Spleen (tissue), 11 donors: ENCODE results near the gene APOL2. TPM values are rescaled to one million over a fixed set of nuclear protein-coding genes. Genes with fewer than 3 reads are reported as not detected.
A peak's percentile ranks its signal among the peaks of the same experiment; 100 is the strongest.
"Not testable (repeated sequence)": the region's sequence is repeated elsewhere in the genome, so short reads cannot be mapped to it uniquely, and the experiment has no call there.

ENCODE experiments used
- DNase-seq: peaks from one replicate; pipeline ENCODE4 v3.0.0-alpha.2; 2020
- H3K27ac ChIP-seq, 8 donors: fragments of 200-600 bp; sonication (generic) in 7 of 8; 1 replicate in 4 of 8; 2 replicates in 4 of 8; pipeline versions ENCODE4 v1.5.0 to v1.8.0; 2016 to 2021; ENCODE audit warnings: inconsistent platforms in 4 of 8, mild to moderate bottlenecking in 4 of 8, moderate library complexity in 1 of 8
- H3K27me3 ChIP-seq, 7 donors: fragments of 200-600 bp; sonication (generic) in 6 of 7; replicated peaks in 1 of 7; 1 replicate in 4 of 7; 2 replicates in 3 of 7; pipeline versions ENCODE4 v1.5.0 to v1.8.0; 2016 to 2021; ENCODE audit warnings: inconsistent platforms in 3 of 7, mild to moderate bottlenecking in 1 of 7
- H3K36me3 ChIP-seq, 6 donors: fragments of 200-600 bp; sonication (generic) in 5 of 6; 1 replicate in 4 of 6; 2 replicates in 2 of 6; pipeline versions ENCODE4 v1.5.0 to v1.8.0; 2016 to 2021; ENCODE audit warnings: inconsistent platforms in 2 of 6
- H3K4me1 ChIP-seq, 6 donors: fragments of 200-600 bp; sonication (generic) in 5 of 6; 1 replicate in 3 of 6; 2 replicates in 3 of 6; pipeline versions ENCODE4 v1.5.0 to v1.8.0; 2016 to 2021; ENCODE audit warnings: inconsistent platforms in 3 of 6
- H3K4me3 ChIP-seq, 8 donors: fragments of 200-600 bp; sonication (generic) in 7 of 8; 1 replicate in 4 of 8; 2 replicates in 4 of 8; pipeline versions ENCODE4 v1.5.0 to v1.8.0; 2016 to 2021; ENCODE audit warnings: inconsistent platforms in 4 of 8, mild to moderate bottlenecking in 4 of 8, moderate library complexity in 2 of 8
- H3K9me3 ChIP-seq, 8 donors: fragments of 200-600 bp; sonication (generic) in 7 of 8; 1 replicate in 4 of 8; 2 replicates in 4 of 8; pipeline versions ENCODE4 v1.5.0 to v1.8.0; 2016 to 2021; ENCODE audit warnings: inconsistent platforms in 4 of 8
- POLR2A ChIP-seq, 3 donors: fragments of 450-650 bp; IDR thresholded peaks; one replicate each; pipeline ENCODE4 v1.5.1; 2017; ENCODE audit warnings: antibody characterized with exemption in 3 of 3, mild to moderate bottlenecking in 1 of 3
- POLR2AphosphoS5 ChIP-seq, 3 donors: sonication (generic); formaldehyde crosslinking; IDR thresholded peaks; one replicate each; pipeline ENCODE4 v1.5.1; 2017; ENCODE audit warnings: antibody characterized with exemption in 3 of 3
- WGBS, 5 donors: extraction: QIAGEN DNeasy Blood & Tissue Kit in 3 of 5; methylation state at CpG; one replicate each; pipeline versions ENCODE4 v1.1.5 to v1.1.7; 2013 to 2018; 5-methylcytosine and 5-hydroxymethylcytosine counted together
- intact Hi-C: fragments of 100-400 bp; cut with DNase I; formaldehyde crosslinking; loops from one replicate; pipeline ENCODE4 v1.15.0; 2023; ENCODE audit warnings: low total_unique reads
- polyA plus RNA-seq, 3 donors: library from polyadenylated mRNA; stranded (reverse); fragments of 200-250 nt; gene quantifications; one replicate each; pipeline ENCODE4 v1.2.1, GENCODE V29; 2013
- total RNA-seq, 7 donors: library from RNA; depleted of rRNA in 3 of 7; stranded (reverse); fragments of >200 nt in 3 of 7; fragmentation: NEBNext Ultra II Directional in 4 of 7; extraction: Animal tissue kit (Norgen Biotek cat#: 25700) in 4 of 7; gene quantifications; one replicate each; pipeline versions ENCODE4 v1.1.0 to v1.2.1, GENCODE V29; 2016 to 2021
- TF ChIP-seq, protein P1 (sequence below), 11 experiments: fragments of 200-600 bp in 7 of 11; fragments of 450-650 bp in 4 of 11; sonication (generic) in 4 of 11; IDR thresholded peaks in 8 of 11; conservative IDR thresholded peaks in 3 of 11; 1 replicate in 7 of 11; 2 replicates in 4 of 11; pipeline versions ENCODE4 v1.4.0 to v1.8.0; 2016 to 2021; ENCODE audit warnings: antibody characterized with exemption in 11 of 11, inconsistent platforms in 4 of 11, mild to moderate bottlenecking in 1 of 11
- donor health status: healthy with polysubstance abuse.
- donor health status: DM: no; HTN: no; CAD: no; lungs with moderate emphysema.
- donor health status: DM: no; HTN: no; CAD: no.
- donor health status: Bipolar disorder and iron deficiency.
- donor health status: healthy.
- donor health status: DM: no; HTN: no; CAD: no.
- donor health status: DM: yes; HTN: yes; CAD: no.

Gene APOL2
- total and polyA plus RNA-seq, 10 donors = 16.0 to 77.2 (median 57.2) TPM

- Histone ChIP-seq H3K27me3 (peaks cover 0 to 6% (median 0%) of the 10 kb centered on the region in 7 donors), H3K27ac (peak overlapping the region in 2 of 8 donors; percentile 19 to 41), H3K4me3 (no peak overlapping the region), H3K4me1 (peaks cover 6 to 60% (median 32%) of the 10 kb centered on the region in 6 donors), H3K36me3 (no peaks in the 10 kb centered on the region), H3K9me3 (peaks cover 0 to 15% (median 0%) of the 10 kb centered on the region in 8 donors)
- DNase-seq = no peak
- TF ChIP-seq, protein P1, sequence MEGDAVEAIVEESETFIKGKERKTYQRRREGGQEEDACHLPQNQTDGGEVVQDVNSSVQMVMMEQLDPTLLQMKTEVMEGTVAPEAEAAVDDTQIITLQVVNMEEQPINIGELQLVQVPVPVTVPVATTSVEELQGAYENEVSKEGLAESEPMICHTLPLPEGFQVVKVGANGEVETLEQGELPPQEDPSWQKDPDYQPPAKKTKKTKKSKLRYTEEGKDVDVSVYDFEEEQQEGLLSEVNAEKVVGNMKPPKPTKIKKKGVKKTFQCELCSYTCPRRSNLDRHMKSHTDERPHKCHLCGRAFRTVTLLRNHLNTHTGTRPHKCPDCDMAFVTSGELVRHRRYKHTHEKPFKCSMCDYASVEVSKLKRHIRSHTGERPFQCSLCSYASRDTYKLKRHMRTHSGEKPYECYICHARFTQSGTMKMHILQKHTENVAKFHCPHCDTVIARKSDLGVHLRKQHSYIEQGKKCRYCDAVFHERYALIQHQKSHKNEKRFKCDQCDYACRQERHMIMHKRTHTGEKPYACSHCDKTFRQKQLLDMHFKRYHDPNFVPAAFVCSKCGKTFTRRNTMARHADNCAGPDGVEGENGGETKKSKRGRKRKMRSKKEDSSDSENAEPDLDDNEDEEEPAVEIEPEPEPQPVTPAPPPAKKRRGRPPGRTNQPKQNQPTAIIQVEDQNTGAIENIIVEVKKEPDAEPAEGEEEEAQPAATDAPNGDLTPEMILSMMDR (IDR thresholded peaks at IDR 0.05 in 8 of 11, conservative IDR thresholded peaks at IDR 0.05 in 3 of 11) = no peak
- TF ChIP-seq POLR2AphosphoS5 (IDR thresholded peaks at IDR 0.05) = peak in 1 of 3 donors; percentile 57
- intact Hi-C loops = no loop called here
- WGBS, 5 donors = 35 to 39% (median 36%) methylated on average over 4 of the region's 4 CpGs
Observed at GRCh38 chr22:36211237-36211861, 28.0 kb downstream of the APOL2 start.

GRCh38 chr22:36210224-36210623 lies 29.1 kb downstream of the APOL2 start:
- TF ChIP-seq POLR2A (IDR thresholded peaks at IDR 0.05) (no peak), POLR2AphosphoS5 (IDR thresholded peaks at IDR 0.05) (no peak)
- TF ChIP-seq, protein P1 (IDR thresholded peaks at IDR 0.05 in 8 of 11, conservative IDR thresholded peaks at IDR 0.05 in 3 of 11) = no peak
- no peak overlapping the region for H3K4me3 ChIP-seq
- no peak for DNase-seq
- peak overlapping the region in 1 of 8 donors; percentile 41 for H3K27ac ChIP-seq
- intact Hi-C loops = no loop called here
- H3K9me3 ChIP-seq = peaks cover 0 to 15% (median 0%) of the 10 kb centered on the region in 8 donors
- peaks cover 6 to 60% (median 32%) of the 10 kb centered on the region in 6 donors for H3K4me1 ChIP-seq
- H3K27me3 ChIP-seq = no peaks in the 10 kb centered on the region
- H3K36me3 ChIP-seq = no peaks in the 10 kb centered on the region
- 61 to 83% (median 73%) methylated on average over 3 of the region's 3 CpGs for WGBS, 5 donors

GRCh38 chr22:36209488-36209908 lies 29.8 kb downstream of the APOL2 start:
- 60 to 79% (median 71%) methylated on average over 5 of the region's 5 CpGs for WGBS, 5 donors
- H3K36me3 ChIP-seq, DNase-seq, H3K27ac ChIP-seq, H3K27me3 ChIP-seq, intact Hi-C loops, H3K4me3 ChIP-seq: not testable (repeated sequence)
- H3K9me3 ChIP-seq = peaks cover 0 to 15% (median 0%) of the 10 kb centered on the region in 8 donors
- peaks cover 6 to 60% (median 32%) of the 10 kb centered on the region in 6 donors for H3K4me1 ChIP-seq

DNA sequence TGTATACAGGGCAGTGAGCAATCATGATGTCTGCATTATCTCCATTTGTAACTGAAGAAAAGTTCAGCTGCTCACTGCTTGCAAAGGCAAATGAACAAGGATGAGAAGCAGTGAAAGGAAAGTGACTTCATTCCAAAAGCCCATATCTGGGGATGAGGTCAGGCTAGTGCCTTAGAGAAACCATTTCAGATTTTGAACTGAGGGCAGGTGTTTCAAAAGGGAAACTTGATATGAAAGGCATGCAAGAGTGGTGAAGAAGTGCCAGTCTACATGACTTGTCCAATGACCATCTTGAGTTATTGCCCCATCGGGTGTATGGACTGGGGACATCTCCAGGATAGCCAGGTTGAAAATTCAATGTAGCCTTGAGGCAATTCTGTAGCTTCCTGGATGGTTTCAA lies 30.4 kb downstream of the APOL2 start:
- WGBS, 5 donors = 88 to 100% (median 97%) methylated on average over 1 of the region's 1 CpG
- Histone ChIP-seq H3K9me3 (peaks cover 0 to 15% (median 0%) of the 10 kb centered on the region in 8 donors), H3K27ac (peak overlapping the region in 1 of 8 donors; percentile 22), H3K4me3 (no peak overlapping the region), H3K36me3 (no peaks in the 10 kb centered on the region), H3K27me3 (no peaks in the 10 kb centered on the region), H3K4me1 (peaks cover 6 to 55% (median 32%) of the 10 kb centered on the region in 6 donors)
- no peak for TF ChIP-seq POLR2AphosphoS5 (IDR thresholded peaks at IDR 0.05)
- DNase-seq = no peak
- intact Hi-C loops = no loop called here

DNA sequence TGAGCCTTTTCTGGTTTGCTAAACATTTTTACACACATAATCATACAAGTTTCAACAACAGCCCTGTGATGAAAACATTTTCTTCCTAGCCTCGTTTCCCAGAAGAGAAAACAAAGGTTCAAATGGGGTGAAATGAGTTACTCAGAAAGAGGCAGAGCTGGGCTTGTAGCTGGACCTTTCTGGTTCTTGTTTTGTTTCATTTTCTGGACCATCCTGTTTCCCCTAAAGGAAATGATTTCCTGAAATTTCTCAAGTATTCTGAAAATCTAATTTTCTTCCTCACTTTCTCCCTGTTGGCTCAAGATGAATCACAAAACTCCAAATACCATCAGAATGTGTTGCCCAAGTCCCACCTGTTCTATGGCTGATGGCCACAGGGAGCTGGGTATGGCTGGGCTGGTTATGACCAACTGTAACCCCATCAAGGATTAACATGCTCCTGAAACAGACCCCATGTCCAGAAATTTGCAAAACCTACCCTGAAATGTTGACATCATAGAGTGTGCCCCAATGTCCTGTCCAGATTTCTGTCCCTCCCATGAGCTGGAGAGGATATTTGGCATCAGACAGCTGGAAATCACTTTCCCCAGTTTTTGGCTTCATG lies 31.1 kb downstream of the APOL2 start:
- Histone ChIP-seq H3K27me3 (no peaks in the 10 kb centered on the region), H3K36me3 (no peaks in the 10 kb centered on the region), H3K9me3 (peaks cover 0 to 15% (median 0%) of the 10 kb centered on the region in 8 donors), H3K27ac (peak overlapping the region in 2 of 8 donors; percentile 8 to 22), H3K4me3 (no peak overlapping the region), H3K4me1 (peaks cover 6 to 50% (median 31%) of the 10 kb centered on the region in 6 donors)
- WGBS, 5 donors = 30 to 67% (median 53%) methylated on average over 1 of the region's 1 CpG
- TF ChIP-seq POLR2AphosphoS5 (IDR thresholded peaks at IDR 0.05) (no peak), POLR2A (IDR thresholded peaks at IDR 0.05) (no peak)
- TF ChIP-seq, protein P1 (IDR thresholded peaks at IDR 0.05 in 8 of 11, conservative IDR thresholded peaks at IDR 0.05 in 3 of 11) = no peak
- intact Hi-C loops = no loop called here
- DNase-seq = no peak
